ENCODE results near the gene SPTBN5.
"Not testable (repeated sequence)": the region's sequence is repeated elsewhere in the genome, so short reads cannot be mapped to it uniquely, and the experiment has no call there.

SPTBN5 gene

GRCh38 chr15:41847206-41847605, 46.6 kb downstream of the SPTBN5 start:
- no peak for DNase-seq (ENCODE audit: low read depth in 3 of 3)

DNA sequence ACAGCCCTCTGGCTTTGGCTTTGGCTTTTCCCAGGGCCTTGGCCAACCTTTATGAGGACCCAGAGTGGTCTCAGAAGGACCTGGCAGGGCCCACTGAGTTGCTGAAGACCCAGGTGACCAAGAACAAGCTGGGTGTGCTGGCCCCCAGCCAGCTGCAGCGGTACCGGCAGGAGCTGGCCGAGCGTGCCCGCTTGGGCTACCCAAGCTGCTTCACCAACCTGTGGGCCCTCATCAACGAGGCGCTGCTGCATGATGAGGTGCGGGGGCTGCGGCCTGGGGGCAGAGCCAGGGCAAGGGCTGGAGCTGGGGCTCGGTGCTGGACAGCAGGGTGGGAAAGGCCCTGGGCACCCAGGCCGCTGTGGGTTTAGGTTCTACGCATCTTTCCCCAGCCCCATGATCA, 49.0 kb downstream of the SPTBN5 start:
- DNase-seq (ENCODE audit: low read depth in 3 of 3) = no peak

- no peak for DNase-seq (ENCODE audit: low read depth in 3 of 3)
These were observed 50.3 kb downstream of the SPTBN5 start for GRCh38 chr15:41843571-41843970.

DNA sequence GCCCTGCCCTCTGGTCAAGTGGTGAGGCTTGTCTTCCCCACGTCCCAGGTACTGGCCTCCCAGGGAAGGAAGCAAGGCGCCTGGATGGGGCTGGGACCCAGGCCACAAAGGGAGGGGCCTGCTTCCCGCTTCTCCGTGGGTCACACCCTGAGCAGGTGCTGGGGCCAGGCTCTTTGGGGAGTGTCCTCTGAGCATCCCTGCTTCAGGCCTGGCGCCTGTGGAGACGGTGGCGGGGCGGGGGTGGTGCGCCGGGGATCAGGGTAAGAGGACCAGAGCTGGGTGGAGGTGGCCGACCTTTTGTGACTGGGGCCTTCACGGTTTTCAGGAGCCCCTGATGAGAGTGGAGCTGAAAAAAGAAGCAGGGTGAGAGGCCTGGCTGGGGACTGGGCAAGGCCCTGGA, 51.6 kb downstream of the SPTBN5 start:
- no peak for DNase-seq (ENCODE audit: low read depth in 3 of 3)

DNA sequence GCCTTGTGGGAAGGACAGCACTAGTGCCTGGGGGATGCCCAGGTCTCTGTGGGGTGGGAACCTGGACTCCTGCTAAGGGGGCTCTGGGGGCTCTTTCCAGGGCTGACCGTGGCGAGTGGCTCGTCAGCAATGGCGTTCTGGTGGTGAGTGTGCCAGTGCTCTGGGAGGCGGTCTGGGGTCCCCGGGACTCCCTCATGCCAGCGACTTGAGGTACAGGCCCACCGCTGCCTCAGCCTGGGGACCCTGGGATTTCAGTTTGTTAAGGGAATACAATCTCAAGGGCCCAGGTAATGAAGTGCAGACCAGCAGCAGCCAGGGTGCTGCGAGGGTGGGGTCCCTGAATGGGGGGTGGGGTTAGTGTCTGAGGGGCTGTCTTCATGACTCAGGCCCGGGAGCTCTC, 52.7 kb downstream of the SPTBN5 start:
- no peak for DNase-seq (ENCODE audit: low read depth in 3 of 3)

DNA sequence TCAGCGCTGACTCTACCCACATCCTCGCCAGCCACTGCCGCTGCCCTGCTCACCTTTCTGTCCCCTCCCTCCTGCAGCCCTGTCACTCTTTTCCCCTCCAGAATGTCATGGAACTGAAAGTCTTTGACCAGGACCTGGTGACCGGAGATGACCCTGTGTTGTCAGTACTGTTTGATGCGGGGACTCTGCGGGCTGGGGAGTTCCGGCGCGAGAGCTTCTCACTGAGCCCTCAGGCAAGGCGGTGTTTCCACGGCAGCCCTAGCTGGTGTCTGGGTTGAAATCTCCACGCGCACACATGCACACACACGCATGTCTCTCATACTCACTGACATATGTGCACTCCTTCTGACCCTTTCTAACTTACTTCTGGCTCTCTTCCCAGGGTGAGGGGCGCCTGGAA, 53.2 kb downstream of the SPTBN5 start:
- DNase-seq (ENCODE audit: low read depth in 3 of 3) = no peak

- DNase-seq (ENCODE audit: low read depth in 3 of 3) = no peak
These were observed 53.9 kb downstream of the SPTBN5 start for GRCh38 chr15:41839781-41840491.

DNA sequence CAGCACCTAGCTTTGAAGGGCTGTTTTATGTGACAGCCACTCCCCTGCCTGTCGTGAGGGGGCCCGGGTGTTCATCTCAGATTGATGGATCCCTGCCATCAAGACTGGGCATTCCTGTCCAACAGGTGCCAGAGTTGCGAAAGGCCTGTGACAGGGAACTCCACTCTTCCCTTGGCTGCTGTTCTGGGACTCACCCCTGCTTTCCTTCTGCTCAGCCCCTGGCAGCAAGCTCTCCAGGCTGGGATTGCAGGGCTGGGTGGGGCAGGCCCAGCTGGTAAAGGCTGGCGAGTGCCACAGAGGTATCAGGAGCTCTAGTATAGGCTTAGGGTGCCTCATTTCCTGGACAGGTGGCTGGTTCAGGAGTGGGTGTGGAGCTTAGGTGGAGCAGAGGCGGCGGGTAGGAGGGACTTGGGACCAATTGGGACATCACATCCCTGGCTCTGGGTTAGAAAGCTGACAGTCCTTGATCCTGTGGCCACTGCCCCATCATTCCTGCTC, 55.4 kb downstream of the SPTBN5 start, which contains the start of gene PLA2G4B:
PLA2G4B (plus strand) TSS at position 448 of the 498 bp plus-strand sequence. CDS start 67 bp downstream, outside the sequence.
- DNase-seq (ENCODE audit: low read depth in 3 of 3) = no peak

DNA sequence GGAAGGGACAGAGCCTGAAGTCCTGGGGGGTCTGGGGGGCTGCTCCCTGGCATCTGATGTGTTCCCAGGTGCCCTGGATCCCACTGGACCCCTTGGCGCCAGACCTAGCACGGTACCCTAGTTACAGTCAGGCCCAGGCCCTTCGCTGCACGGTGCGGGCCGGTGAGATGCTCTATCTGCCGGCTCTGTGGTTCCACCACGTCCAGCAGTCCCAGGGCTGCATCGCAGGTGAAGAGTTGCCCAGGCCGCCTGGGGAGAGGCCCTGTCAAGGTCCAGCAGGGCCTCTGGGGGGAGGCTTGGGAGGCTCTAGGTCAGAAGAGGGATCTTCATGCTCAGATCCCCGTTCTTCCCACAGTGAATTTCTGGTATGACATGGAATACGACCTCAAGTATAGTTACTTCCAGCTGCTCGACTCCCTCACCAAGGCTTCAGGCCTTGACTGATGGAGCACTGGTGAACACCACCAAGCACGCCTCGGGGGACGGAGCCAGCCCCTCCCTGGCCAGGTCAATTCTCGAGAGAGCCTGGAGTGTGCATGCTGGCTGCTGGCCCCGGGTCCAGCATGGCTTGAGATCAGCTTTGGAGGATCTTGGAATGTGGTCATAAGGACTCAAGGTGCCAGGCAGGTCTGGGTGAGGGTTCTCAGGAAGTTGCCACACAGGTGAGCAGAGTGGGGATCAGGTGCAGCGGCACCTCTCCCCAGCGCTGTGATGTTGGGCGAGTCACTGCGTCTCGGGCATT, 57.0 kb downstream of the SPTBN5 start:
- DNase-seq (ENCODE audit: low read depth in 3 of 3) = no peak

GRCh38 chr15:41836073-41836472, 57.8 kb downstream of the SPTBN5 start:
- no peak for DNase-seq (ENCODE audit: low read depth in 3 of 3)

DNA sequence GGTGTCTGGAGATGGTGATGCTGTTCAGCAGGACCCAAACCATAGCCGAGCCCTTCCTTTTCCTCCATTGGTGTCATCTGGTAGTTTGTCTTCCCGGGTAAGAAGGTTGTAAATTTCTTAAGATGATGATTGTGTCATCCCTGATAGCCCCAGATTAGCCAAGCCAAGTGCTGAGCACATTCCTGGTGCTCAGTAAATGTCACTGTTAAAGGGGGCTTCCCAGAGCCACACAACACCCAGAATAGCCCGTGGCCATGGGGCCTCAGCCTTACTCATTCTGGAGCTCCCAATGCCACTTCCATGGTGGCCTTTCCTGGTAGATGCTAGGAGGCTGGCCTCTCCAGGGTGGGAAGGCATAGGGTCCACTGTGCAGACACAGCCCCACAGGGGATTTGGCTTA, 59.8 kb downstream of the SPTBN5 start:
- no peak for DNase-seq (ENCODE audit: low read depth in 3 of 3)

- no peak for DNase-seq (ENCODE audit: low read depth in 3 of 3)
These were observed 61.0 kb downstream of the SPTBN5 start for GRCh38 chr15:41832875-41833274.

GRCh38 chr15:41832208-41832607, 61.6 kb downstream of the SPTBN5 start:
- no peak for DNase-seq (ENCODE audit: low read depth in 3 of 3)

GRCh38 chr15:41831291-41831690, 62.6 kb downstream of the SPTBN5 start:
- not testable (repeated sequence) for DNase-seq (ENCODE audit: low read depth in 3 of 3)

DNA sequence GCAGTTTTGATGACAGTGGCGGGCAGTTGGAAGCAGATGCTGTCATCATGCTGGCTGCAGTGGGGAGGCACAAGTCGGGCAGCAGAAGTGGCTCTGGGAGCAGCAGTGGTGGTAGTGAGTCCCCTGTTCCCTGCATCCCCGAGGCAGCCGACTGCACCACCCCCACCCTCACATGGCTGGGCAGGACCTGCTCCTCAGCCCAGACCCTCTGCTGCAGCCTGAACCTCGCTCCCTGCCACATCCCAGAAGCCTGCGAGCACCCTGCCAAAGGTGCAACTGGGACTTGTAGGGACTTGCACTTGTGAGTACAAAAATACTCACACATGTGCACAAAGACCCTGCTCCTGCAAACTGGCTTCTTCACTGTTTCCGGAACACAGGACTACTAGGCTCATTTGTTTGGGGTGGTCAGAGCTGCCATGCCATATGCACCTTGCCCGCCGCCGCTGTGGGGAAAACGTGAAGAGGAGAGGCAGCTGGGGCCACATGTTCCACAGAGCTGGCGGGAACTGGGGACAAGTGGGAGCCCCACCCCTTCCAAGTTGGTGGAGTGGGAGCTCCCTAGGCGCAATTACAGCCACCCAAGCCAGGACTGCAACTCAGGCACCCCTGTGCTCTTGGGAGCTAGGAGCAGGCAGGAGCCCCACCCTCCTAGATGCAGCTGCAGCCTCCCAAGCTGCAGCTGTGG, 63.8 kb downstream of the SPTBN5 start:
- DNase-seq (ENCODE audit: low read depth in 3 of 3) = no peak

GRCh38 chr15:41828807-41829141, 65.1 kb downstream of the SPTBN5 start:
- no peak for DNase-seq (ENCODE audit: low read depth in 3 of 3)

DNA sequence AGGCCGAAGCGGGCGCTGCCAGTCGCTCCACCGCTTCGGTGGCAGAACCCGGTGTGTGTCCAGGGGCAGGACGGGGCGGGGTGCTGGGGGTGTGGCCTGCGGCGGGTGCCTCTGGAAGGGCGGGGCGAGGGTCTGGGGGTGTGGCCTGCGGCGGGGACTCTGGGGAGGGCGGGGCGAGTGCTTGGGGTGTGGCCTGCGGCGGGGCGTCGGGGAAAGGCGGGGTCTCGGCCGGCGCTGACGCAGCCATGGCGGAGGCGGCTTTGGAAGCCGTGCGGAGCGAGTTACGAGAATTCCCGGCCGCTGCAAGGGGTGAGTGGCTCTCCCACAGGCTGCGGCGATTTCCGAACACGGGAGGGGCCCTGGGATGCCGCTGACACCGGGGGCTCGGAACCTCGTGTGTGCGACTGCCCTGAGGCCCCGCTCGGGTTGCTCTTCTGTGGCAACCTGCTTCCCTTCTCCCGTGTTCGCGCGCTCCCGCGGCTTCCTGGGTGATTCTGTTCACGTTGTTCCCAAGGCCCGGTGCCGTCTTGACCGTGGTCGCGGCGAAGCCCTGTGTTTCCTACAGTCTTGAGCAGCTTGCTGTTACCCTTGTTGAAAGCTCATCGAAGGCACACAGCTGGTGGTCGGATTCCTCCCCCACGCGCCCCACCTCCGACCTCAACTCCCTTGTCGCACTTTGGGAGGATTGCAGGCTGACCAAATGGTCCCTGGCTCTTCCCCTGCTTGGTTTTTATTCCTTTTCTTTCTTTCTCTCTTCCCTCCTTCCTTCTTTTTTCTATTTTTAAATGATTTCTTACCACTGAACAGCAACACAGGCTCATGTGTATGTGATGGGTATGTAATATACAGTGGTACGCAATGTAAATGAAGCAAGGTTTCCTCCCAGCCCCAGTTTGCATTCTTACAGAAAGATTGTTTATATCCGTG, 65.7 kb downstream of the SPTBN5 start, which contains the start of gene JMJD7:
JMJD7 (plus strand) TSS at position 213 of the 927 bp plus-strand sequence; CDS start at position 246, 33 bp downstream.
- peak; percentile 93 to 98 (median 96) for DNase-seq (ENCODE audit: low read depth in 3 of 3)

DNA sequence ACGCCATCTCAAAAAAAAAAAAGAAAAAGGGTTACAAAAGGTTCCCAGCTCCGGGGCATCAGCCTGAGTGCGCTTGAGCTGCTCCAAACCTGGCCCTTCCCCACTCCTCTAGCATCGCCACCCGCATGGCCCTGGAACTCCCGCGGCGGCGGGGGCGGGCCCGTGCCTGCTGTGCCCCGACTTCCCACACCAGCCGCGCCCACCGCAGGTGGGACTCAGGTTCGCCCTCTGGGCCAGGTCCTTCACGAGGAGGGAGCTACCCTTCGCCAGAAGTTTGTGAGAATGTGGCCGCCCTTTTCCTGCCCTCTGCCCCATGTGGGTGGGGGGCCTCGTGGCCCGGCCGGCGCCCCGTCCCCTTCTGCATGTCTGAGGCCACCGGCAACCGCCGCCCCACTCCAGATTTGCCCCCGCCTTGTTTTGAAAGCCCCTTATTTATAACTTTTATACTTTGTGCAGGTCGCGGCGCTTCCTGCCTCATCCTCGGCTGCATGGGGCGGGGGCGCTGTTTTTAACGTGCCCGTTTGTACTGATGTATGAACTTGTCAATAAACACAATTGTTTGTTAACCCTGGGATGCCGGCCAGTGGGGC, 66.5 kb downstream of the SPTBN5 start:
- DNase-seq (ENCODE audit: low read depth in 3 of 3) = peak in 2 of 3 experiments; percentile 6 to 10

DNA sequence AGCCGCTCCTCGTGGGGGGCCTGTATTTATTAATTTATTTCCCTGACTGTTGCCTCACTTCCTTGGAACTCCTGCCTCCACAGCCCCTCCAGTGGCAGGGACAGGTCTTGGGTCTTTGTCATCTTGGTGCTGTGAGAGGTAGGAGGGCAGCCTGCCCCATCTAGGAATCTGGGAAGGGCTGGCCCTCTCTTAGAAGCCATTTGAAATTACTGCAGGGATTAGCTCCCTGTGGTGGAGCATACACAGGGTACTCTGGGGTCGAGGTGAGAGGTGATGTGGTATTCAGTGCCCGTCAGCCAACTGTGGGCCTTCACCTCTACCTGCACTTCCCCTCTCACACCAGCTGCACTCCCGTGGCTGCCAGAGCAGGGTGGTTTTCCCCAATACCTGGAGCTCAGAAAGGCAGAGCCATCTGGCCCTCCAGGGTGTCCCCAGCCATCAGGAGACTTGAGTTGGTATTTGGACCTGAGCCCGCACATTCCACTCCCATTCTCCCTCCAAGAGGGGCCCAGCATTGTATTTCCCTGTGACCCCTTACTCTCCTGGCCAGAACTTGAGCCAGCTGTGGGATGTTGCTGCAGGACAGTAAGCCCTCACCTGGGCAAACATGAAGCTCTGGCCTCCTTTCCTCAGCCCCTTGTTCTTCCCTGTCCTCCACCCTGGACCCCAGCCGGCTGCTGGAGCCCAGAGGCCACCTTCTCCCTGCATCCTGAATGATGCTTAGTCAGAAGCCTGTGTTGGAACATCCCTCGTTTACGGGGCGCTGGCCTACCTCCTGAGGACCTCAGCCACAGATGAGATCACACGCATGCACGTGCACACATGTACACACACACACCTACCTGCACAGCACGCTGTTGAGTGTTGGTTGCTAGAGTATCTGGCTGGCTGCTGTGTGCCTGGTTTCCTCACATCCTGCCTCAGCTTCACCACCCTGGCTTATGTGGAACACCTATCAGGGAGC, 68.0 kb downstream of the SPTBN5 start:
- no peak for DNase-seq (ENCODE audit: low read depth in 3 of 3)

DNA sequence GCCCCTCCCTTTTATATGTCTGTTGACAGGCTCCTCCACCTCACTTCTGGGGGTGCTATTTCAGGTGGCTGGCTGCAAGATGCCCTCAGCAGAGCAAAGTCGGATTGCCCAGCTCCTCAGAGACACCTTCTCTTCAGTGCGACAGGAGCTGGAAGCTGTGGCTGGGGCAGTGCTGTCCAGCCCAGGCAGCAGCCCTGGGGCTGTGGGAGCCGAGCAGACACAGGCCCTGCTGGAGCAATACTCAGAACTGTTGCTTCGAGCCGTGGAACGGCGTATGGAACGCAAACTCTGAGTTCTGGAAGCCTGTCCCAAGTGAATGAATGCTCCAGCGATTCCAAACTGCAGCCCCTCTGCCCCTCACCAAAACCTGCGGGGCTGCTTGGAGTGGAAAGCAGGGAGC, 68.7 kb downstream of the SPTBN5 start:
- no peak for DNase-seq (ENCODE audit: low read depth in 3 of 3)
